CD14-positive monocyte (primary cell): Measurements from ENCODE around the gene DHRS7. TPM values are rescaled to one million over a fixed set of nuclear protein-coding genes. Genes with fewer than 3 reads are reported as not detected.

ENCODE experiments used
- DNase-seq, 3 donors: peaks; one replicate each; pipeline ENCODE4 v3.0.0-alpha.2; 2011 to 2022
- H2AFZ ChIP-seq: 2 replicates; pipeline ENCODE4 v1.6.0; 2012; ENCODE audit warnings: mild to moderate bottlenecking, low read depth, low read length, inconsistent platforms; ENCODE audit not compliant: insufficient read depth, poor library complexity, severe bottlenecking
- H3K27ac ChIP-seq, 2 donors: 1 replicate in 1 of 2; 2 replicates in 1 of 2; pipeline ENCODE4 v1.5.1; 2012 to 2013; ENCODE audit warnings: low read length in 2 of 2, control low read depth in 1 of 2, inconsistent platforms in 1 of 2, low read depth in 1 of 2, mild to moderate bottlenecking in 1 of 2
- H3K27me3 ChIP-seq, 2 donors: one replicate each; pipeline versions ENCODE4 v1.6.0 to v1.6.1; 2011 to 2013; ENCODE audit warnings: low read length in 2 of 2; ENCODE audit not compliant: control insufficient read depth in 2 of 2, insufficient read depth in 2 of 2
- H3K36me3 ChIP-seq, 2 donors: replicated peaks in 1 of 2; 1 replicate in 1 of 2; 2 replicates in 1 of 2; pipeline versions ENCODE4 v1.5.1 to v1.6.1; 2012 to 2013; ENCODE audit warnings: low read length in 2 of 2, control low read depth in 1 of 2, inconsistent platforms in 1 of 2, mild to moderate bottlenecking in 1 of 2; ENCODE audit not compliant: insufficient read depth in 2 of 2, control insufficient read depth in 1 of 2
- H3K4me1 ChIP-seq, 2 donors: 1 replicate in 1 of 2; 2 replicates in 1 of 2; pipeline versions ENCODE4 v1.5.1 to v1.6.1; 2012 to 2013; ENCODE audit warnings: low read length in 2 of 2, control low read depth in 1 of 2, inconsistent platforms in 1 of 2, mild to moderate bottlenecking in 1 of 2, moderate library complexity in 1 of 2; ENCODE audit not compliant: insufficient read depth in 2 of 2, control insufficient read depth in 1 of 2
- H3K4me2 ChIP-seq: replicated peaks from 2 replicates; pipeline ENCODE3; 2012; ENCODE audit warnings: low read length, moderate library complexity, mild to moderate bottlenecking; ENCODE audit not compliant: poor library complexity, severe bottlenecking; ENCODE audit errors: extremely low read depth
- H3K4me3 ChIP-seq, 3 experiments: fragments of 200-600 bp in 1 of 3; sonication (generic) in 1 of 3; replicated peaks in 1 of 3; 1 replicate in 2 of 3; 2 replicates in 1 of 3; pipeline ENCODE4 v1.5.1; 2011 to 2013; ENCODE audit warnings: low read length in 3 of 3, mild to moderate bottlenecking in 3 of 3, control low read depth in 2 of 3, low read depth in 2 of 3, inconsistent platforms in 1 of 3, moderate library complexity in 1 of 3
- H3K79me2 ChIP-seq: 2 replicates; pipeline ENCODE4 v1.6.0; 2012; ENCODE audit warnings: mild to moderate bottlenecking, control low read depth, inconsistent platforms, low read length, moderate library complexity; ENCODE audit not compliant: insufficient read depth
- H3K9ac ChIP-seq: 2 replicates; pipeline ENCODE4 v1.6.0; 2017; ENCODE audit warnings: low read length, mild to moderate bottlenecking; ENCODE audit not compliant: insufficient read depth, poor library complexity, severe bottlenecking
- H3K9me3 ChIP-seq, 2 donors: replicated peaks in 1 of 2; 1 replicate in 1 of 2; 2 replicates in 1 of 2; pipeline versions ENCODE4 v1.5.1 to v1.6.1; 2012 to 2013; ENCODE audit warnings: low read length in 2 of 2, control low read depth in 1 of 2; ENCODE audit not compliant: control insufficient read depth in 1 of 2, insufficient read depth in 1 of 2
- H4K20me1 ChIP-seq: 2 replicates; pipeline ENCODE4 v1.6.0; 2012; ENCODE audit warnings: mild to moderate bottlenecking, low read length, control low read depth, moderate library complexity; ENCODE audit not compliant: insufficient read depth
- H3K27ac Mint-ChIP-seq, 7 donors: one replicate each; pipeline ENCODE4 v1.8.0; 2020; ENCODE audit warnings: mild to moderate bottlenecking in 7 of 7, mixed read lengths in 7 of 7, moderate library complexity in 6 of 7, inconsistent platforms in 2 of 7
- H3K27me3 Mint-ChIP-seq, 3 donors: one replicate each; pipeline ENCODE4 v1.8.0; 2021 to 2022; ENCODE audit warnings: low read depth in 3 of 3, mild to moderate bottlenecking in 3 of 3, mixed read lengths in 3 of 3, moderate library complexity in 3 of 3, inconsistent platforms in 1 of 3
- H3K36me3 Mint-ChIP-seq, 2 donors: one replicate each; pipeline ENCODE4 v1.8.0; 2020; ENCODE audit warnings: mixed read lengths in 2 of 2, inconsistent platforms in 1 of 2, mild to moderate bottlenecking in 1 of 2
- H3K4me1 Mint-ChIP-seq: one replicate; pipeline ENCODE4 v1.8.0; 2020; ENCODE audit warnings: mild to moderate bottlenecking, mixed read lengths
- H3K4me3 Mint-ChIP-seq, 2 donors: one replicate each; pipeline ENCODE4 v1.8.0; 2020; ENCODE audit warnings: mild to moderate bottlenecking in 2 of 2, mixed read lengths in 2 of 2, moderate library complexity in 1 of 2
- H3K9me3 Mint-ChIP-seq, 7 donors: one replicate each; pipeline ENCODE4 v1.8.0; 2020 to 2022; ENCODE audit warnings: mixed read lengths in 7 of 7, mild to moderate bottlenecking in 6 of 7, moderate library complexity in 6 of 7, inconsistent platforms in 2 of 7
- WGBS: methylation state at CpG from one replicate; pipeline ENCODE4 v1.1.5; 2013; ENCODE audit warnings: missing lambda C conversion rate; ENCODE audit not compliant: insufficient coverage; 5-methylcytosine and 5-hydroxymethylcytosine counted together
- intact Hi-C, 2 donors: fragments of 100-400 bp; cut with micrococcal nuclease; formaldehyde crosslinking; loops; one replicate each; pipeline versions ENCODE4 v1.15.0 to v1.15.1; 2023
- polyA plus RNA-seq, 3 donors: library from polyadenylated mRNA; depleted of rRNA in 1 of 3; unstranded in 2 of 3; stranded (reverse) in 1 of 3; fragments of 300-500 nt in 2 of 3; fragments of >200 nt in 1 of 3; fragmentation: Illumina TruSeq in 2 of 3; gene quantifications; 1 replicate in 2 of 3; 2 replicates in 1 of 3; pipeline ENCODE4 v1.2.3, GENCODE V29; 2012 to 2021
- TF ChIP-seq, protein P1 (sequence below): fragments of 200-600 bp; IDR thresholded peaks from one replicate; pipeline ENCODE4 v1.8.0; 2022; ENCODE audit warnings: antibody characterized with exemption, mild to moderate bottlenecking

Gene DHRS7
- polyA plus RNA-seq, 3 donors: 55.4 to 223 (median 218) TPM

DNA sequence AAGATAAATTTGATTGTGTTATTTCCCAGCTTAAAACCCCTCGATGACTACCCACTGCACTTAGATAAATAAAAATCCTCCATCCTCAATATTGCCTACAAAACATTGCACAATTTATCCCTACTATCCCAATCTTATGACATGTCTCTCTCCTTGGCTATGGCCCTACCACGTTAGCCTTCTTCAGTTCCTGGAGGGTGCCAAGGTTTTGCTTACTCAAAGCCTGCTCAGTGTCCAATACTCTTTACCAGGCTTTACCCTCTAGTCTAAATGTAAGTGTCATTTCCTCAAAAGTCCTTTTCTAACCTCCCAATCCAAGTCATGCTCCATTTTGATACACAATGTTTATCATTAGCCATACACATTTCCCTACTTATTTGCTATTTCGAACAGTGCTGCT lies 48.8 kb upstream of the DHRS7 start:
- no peak for DNase-seq
- Histone ChIP-seq H2AFZ (no peak overlapping the region), H3K79me2 (no peaks in the 10 kb centered on the region), H3K27ac (no peak overlapping the region), H3K4me2 (no peak overlapping the region), H4K20me1 (no peaks in the 10 kb centered on the region), H3K4me3 (no peak overlapping the region), H3K36me3 (no peaks in the 10 kb centered on the region), H3K4me1 (no peaks in the 10 kb centered on the region), H3K9me3 (no peaks in the 10 kb centered on the region), H3K9ac (no peak overlapping the region), H3K27me3 (no peaks in the 10 kb centered on the region)
- no peaks in the 10 kb centered on the region for H3K9me3 Mint-ChIP-seq
- H3K4me1 Mint-ChIP-seq: no peaks in the 10 kb centered on the region
- intact Hi-C loops: no loop called here
- 100% methylated on average over 1 of the region's 3 CpGs for WGBS
- H3K36me3 Mint-ChIP-seq: no peaks in the 10 kb centered on the region
- no peak overlapping the region for H3K4me3 Mint-ChIP-seq
- H3K27ac Mint-ChIP-seq: no peak overlapping the region
- TF ChIP-seq, protein P1, sequence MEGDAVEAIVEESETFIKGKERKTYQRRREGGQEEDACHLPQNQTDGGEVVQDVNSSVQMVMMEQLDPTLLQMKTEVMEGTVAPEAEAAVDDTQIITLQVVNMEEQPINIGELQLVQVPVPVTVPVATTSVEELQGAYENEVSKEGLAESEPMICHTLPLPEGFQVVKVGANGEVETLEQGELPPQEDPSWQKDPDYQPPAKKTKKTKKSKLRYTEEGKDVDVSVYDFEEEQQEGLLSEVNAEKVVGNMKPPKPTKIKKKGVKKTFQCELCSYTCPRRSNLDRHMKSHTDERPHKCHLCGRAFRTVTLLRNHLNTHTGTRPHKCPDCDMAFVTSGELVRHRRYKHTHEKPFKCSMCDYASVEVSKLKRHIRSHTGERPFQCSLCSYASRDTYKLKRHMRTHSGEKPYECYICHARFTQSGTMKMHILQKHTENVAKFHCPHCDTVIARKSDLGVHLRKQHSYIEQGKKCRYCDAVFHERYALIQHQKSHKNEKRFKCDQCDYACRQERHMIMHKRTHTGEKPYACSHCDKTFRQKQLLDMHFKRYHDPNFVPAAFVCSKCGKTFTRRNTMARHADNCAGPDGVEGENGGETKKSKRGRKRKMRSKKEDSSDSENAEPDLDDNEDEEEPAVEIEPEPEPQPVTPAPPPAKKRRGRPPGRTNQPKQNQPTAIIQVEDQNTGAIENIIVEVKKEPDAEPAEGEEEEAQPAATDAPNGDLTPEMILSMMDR: no peak
- H3K27me3 Mint-ChIP-seq: peaks cover 2 to 4% (median 3%) of the 10 kb centered on the region in 3 donors

GRCh38 chr14:60212503-60213371 lies 47.5 kb upstream of the DHRS7 start:
- intact Hi-C loops: no loop called here
- H3K9me3 Mint-ChIP-seq: no peaks in the 10 kb centered on the region
- no peak for DNase-seq
- no peak overlapping the region for H3K27ac ChIP-seq
- H3K79me2 ChIP-seq: no peaks in the 10 kb centered on the region
- no peaks in the 10 kb centered on the region for H4K20me1 ChIP-seq
- no peak overlapping the region for H3K4me3 Mint-ChIP-seq
- H3K36me3 ChIP-seq: no peaks in the 10 kb centered on the region
- no peaks in the 10 kb centered on the region for H3K9me3 ChIP-seq
- no peak overlapping the region for H3K9ac ChIP-seq
- TF ChIP-seq, protein P1: no peak
- H2AFZ ChIP-seq: no peak overlapping the region
- no peaks in the 10 kb centered on the region for H3K4me1 ChIP-seq
- H3K27me3 Mint-ChIP-seq: peaks cover 2 to 4% (median 3%) of the 10 kb centered on the region in 3 donors
- 100% methylated on average over 3 of the region's 5 CpGs for WGBS
- H3K4me3 ChIP-seq: no peak overlapping the region
- no peaks in the 10 kb centered on the region for H3K4me1 Mint-ChIP-seq
- H3K4me2 ChIP-seq: no peak overlapping the region
- no peak overlapping the region for H3K27ac Mint-ChIP-seq
- no peaks in the 10 kb centered on the region for H3K27me3 ChIP-seq
- H3K36me3 Mint-ChIP-seq: no peaks in the 10 kb centered on the region
